Progenitor cell of endocrine pancreas (in vitro differentiated cells): ENCODE results near the gene ZNF398. TPM values are rescaled to one million over a fixed set of nuclear protein-coding genes. Genes with fewer than 3 reads are reported as not detected.
A peak's percentile ranks its signal among the peaks of the same experiment; 100 is the strongest.

Source experiments
- DNase-seq: peaks from one replicate; pipeline ENCODE4 v3.0.0; 2021; ENCODE audit warnings: low spot score; ENCODE audit not compliant: unreplicated experiment
- H3K27ac Mint-ChIP-seq: 2 replicates; pipeline ENCODE4 v1.8.0; 2021; ENCODE audit warnings: mild to moderate bottlenecking, moderate library complexity, mixed read lengths
- H3K27me3 Mint-ChIP-seq: 2 replicates; pipeline ENCODE4 v1.8.0; 2021; ENCODE audit warnings: mixed read lengths
- H3K36me3 Mint-ChIP-seq: 2 replicates; pipeline ENCODE4 v1.8.0; 2022; ENCODE audit warnings: mixed read lengths; ENCODE audit not compliant: insufficient read depth
- H3K4me1 Mint-ChIP-seq: 2 replicates; pipeline ENCODE4 v1.8.0; 2021; ENCODE audit warnings: low read depth, mixed read lengths
- H3K4me3 Mint-ChIP-seq: 2 replicates; pipeline ENCODE4 v1.8.0; 2021; ENCODE audit warnings: low read depth, mild to moderate bottlenecking, moderate library complexity, mixed read lengths
- H3K9me3 Mint-ChIP-seq: 2 replicates; pipeline ENCODE4 v1.8.0; 2021; ENCODE audit warnings: low read depth, mixed read lengths
- total RNA-seq: library from RNA; stranded (reverse); gene quantifications from 2 replicates; pipeline ENCODE4 v1.2.1, GENCODE V29; 2021
- TF ChIP-seq, protein P1 (sequence below): fragments of 200-600 bp; sonication (generic); IDR thresholded peaks from one replicate; pipeline ENCODE4 v1.5.0; 2021; ENCODE audit warnings: antibody characterized with exemption, mild to moderate bottlenecking; ENCODE audit not compliant: unreplicated experiment

Gene ZNF398
- total RNA-seq, 1 donor from 2014 or later = 17.5 TPM

DNA sequence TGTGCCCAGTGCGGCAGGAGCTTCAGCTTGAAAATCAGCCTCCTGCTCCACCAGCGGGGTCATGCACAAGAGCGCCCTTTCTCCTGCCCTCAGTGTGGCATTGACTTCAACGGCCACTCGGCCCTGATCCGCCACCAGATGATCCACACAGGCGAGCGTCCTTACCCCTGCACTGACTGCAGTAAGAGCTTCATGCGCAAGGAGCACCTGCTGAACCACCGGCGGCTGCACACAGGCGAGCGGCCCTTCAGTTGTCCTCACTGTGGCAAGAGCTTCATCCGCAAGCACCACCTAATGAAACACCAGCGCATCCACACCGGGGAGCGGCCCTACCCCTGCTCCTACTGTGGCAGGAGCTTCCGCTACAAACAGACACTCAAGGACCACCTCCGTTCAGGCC, 32.0 kb downstream of the ZNF398 start:
- TF ChIP-seq, protein P1, sequence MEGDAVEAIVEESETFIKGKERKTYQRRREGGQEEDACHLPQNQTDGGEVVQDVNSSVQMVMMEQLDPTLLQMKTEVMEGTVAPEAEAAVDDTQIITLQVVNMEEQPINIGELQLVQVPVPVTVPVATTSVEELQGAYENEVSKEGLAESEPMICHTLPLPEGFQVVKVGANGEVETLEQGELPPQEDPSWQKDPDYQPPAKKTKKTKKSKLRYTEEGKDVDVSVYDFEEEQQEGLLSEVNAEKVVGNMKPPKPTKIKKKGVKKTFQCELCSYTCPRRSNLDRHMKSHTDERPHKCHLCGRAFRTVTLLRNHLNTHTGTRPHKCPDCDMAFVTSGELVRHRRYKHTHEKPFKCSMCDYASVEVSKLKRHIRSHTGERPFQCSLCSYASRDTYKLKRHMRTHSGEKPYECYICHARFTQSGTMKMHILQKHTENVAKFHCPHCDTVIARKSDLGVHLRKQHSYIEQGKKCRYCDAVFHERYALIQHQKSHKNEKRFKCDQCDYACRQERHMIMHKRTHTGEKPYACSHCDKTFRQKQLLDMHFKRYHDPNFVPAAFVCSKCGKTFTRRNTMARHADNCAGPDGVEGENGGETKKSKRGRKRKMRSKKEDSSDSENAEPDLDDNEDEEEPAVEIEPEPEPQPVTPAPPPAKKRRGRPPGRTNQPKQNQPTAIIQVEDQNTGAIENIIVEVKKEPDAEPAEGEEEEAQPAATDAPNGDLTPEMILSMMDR = no peak
- Mint-ChIP-seq H3K9me3 (no peaks in the 10 kb centered on the region), H3K36me3 (peaks cover 15% of the 10 kb centered on the region), H3K4me1 (no peaks in the 10 kb centered on the region), H3K27me3 (no peaks in the 10 kb centered on the region), H3K4me3 (no peak overlapping the region), H3K27ac (peak overlapping the region; percentile 83)
- no peak for DNase-seq

DNA sequence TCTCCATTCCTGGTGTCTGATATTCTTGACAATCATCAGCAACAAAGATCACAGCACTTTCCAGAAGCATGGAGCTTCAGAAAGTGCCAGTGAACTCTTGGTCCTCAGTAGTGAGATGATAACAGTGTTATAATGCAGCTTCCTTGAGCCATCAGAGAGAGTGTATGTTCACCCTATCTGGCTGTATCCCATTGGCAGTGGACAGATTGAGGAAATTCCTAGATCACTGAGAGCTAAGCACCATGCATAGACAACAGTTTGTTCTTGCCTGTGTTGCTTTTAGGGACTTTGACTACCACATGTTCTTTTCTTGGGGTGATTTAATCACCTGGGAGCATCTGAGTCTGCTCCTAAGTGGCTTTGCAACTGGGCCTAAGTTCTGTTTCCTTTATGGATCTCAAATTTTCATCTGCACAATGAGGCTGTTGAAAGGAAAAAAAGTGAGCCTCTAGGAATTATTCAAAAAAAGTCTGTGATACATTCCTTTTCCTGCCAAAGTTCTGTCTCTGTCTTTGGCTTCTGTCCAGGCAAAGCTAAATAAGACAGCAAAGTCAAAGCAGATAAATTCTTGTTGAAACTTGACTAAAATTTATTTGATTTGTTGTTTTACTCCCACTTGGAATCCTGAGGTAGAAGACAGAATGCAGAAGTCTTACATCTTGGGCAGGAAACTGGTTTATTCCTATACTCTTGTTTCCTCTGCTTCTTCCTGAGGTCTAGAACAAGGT, 33.6 kb downstream of the ZNF398 start:
- TF ChIP-seq, protein P1 = no peak
- no peaks in the 10 kb centered on the region for H3K4me1 Mint-ChIP-seq
- H3K27ac Mint-ChIP-seq = no peak overlapping the region
- H3K27me3 Mint-ChIP-seq = no peaks in the 10 kb centered on the region
- no peaks in the 10 kb centered on the region for H3K9me3 Mint-ChIP-seq
- H3K4me3 Mint-ChIP-seq = no peak overlapping the region
- no peak for DNase-seq
- H3K36me3 Mint-ChIP-seq = peaks cover 13% of the 10 kb centered on the region

DNA sequence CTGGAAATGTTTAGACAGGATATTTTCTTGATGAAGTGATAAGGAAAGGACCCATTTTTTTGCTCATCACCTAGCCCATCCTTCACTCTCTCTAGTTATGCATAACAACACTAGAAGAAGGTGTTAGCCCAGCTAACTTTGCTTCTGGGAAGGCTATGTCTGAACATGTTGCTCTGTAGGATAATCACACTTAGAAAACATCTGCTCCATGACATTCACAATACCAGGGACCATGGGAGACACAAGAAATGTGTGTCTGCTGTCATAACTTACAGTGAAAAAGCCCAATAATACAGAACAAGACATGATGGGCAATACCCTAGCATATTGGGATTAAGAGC, 34.2 kb downstream of the ZNF398 start:
- H3K27me3 Mint-ChIP-seq = no peaks in the 10 kb centered on the region
- no peak for DNase-seq
- no peaks in the 10 kb centered on the region for H3K9me3 Mint-ChIP-seq
- H3K4me3 Mint-ChIP-seq = no peak overlapping the region
- no peaks in the 10 kb centered on the region for H3K4me1 Mint-ChIP-seq
- peaks cover 11% of the 10 kb centered on the region for H3K36me3 Mint-ChIP-seq
- H3K27ac Mint-ChIP-seq = no peak overlapping the region
- TF ChIP-seq, protein P1 = no peak

DNA sequence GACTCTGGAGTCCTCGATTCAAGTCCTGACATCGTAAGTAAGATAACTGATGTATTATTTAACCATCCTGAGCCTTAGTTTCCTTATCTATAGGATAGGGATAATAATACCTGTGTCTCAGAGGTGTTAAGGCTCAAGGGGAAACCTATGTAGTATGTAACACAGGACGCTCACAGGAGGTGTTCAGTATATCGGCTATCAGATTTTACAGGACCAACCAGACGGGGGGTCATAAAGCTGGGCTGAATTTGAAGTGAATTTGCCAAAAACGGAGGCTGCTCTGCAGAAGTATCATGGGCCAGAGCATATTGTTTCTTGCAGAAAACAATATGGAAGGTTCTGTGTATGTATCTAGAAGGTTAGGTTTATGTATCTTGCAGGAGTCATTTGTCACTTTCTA, 37.0 kb downstream of the ZNF398 start:
- H3K36me3 Mint-ChIP-seq = peaks cover 2% of the 10 kb centered on the region
- H3K9me3 Mint-ChIP-seq = no peaks in the 10 kb centered on the region
- H3K4me1 Mint-ChIP-seq = no peaks in the 10 kb centered on the region
- no peak overlapping the region for H3K27ac Mint-ChIP-seq
- H3K27me3 Mint-ChIP-seq = peaks cover 11% of the 10 kb centered on the region
- no peak for DNase-seq
- TF ChIP-seq, protein P1 = no peak
- H3K4me3 Mint-ChIP-seq = no peak overlapping the region

DNA sequence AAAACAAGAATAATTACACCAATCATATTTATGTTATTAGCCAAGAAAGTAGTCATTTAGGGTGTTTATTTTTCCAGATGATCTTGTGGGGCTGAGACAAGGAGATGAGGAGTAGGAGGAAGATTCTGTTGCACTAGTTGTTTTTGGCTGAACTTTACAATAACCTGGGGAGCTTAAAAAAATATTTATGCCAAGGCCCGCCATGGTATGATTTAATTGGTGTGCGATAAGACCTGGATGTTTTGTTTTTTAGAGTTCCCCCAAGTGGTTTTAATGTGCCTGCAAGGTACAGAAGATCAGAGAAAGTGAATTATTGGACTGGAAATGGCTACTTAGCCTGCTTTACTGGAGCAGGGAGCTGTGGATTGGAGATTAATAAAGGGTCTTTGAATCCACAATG, 41.0 kb downstream of the ZNF398 start:
- no peak overlapping the region for H3K27ac Mint-ChIP-seq
- H3K27me3 Mint-ChIP-seq = peaks cover 19% of the 10 kb centered on the region
- H3K4me1 Mint-ChIP-seq = no peaks in the 10 kb centered on the region
- no peak overlapping the region for H3K4me3 Mint-ChIP-seq
- TF ChIP-seq, protein P1 = no peak
- no peaks in the 10 kb centered on the region for H3K9me3 Mint-ChIP-seq
- no peaks in the 10 kb centered on the region for H3K36me3 Mint-ChIP-seq
- no peak for DNase-seq
